ENCODE data around the gene HSF2BP. TPM values are rescaled to one million over a fixed set of nuclear protein-coding genes. Genes with fewer than 3 reads are reported as not detected.
"Not testable (repeated sequence)": the region's sequence is repeated elsewhere in the genome, so short reads cannot be mapped to it uniquely, and the experiment has no call there.

Gene HSF2BP
- polyA plus RNA-seq, 2 donors = 0.26 to 0.28 TPM

DNA sequence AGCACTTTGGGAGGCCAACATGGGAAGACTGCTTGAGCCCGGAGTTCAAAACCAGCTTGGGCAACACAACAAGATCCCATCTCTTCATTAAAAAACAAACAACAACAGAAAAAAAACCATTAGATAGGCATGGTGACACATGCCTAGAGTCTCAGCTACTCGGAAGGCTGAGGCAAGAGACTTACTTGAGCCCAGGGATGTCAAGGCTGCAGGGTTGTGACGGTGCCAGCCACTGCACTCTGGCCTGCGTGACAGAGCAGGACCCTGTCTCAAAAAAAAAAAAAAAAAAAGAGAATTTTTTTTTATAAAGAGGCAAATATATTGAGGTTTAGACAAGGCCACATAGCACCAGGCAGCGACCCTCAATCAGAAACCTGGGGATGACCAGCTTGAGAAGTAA is 62.7 kb downstream of the HSF2BP start:
- no peak overlapping the region for H3K27ac ChIP-seq (ENCODE audit: low read depth in 2 of 2, low read length in 1 of 2)
- no peaks in the 10 kb centered on the region for H3K9me3 ChIP-seq (ENCODE audit: control insufficient read depth in 2 of 2, insufficient read depth in 1 of 2, low read depth in 1 of 2, low read length in 1 of 2)
- H3K4me3 ChIP-seq (ENCODE audit: low read depth in 1 of 2, low read length in 2 of 2) = no peak overlapping the region
- H3K36me3 ChIP-seq (ENCODE audit: control insufficient read depth in 2 of 2, insufficient read depth in 2 of 2, low read length in 1 of 2) = no peaks in the 10 kb centered on the region
- no peaks in the 10 kb centered on the region for H3K4me1 ChIP-seq (ENCODE audit: control insufficient read depth in 2 of 2, insufficient read depth in 2 of 2, low read length in 1 of 2)
- WGBS, 2 donors = 94 to 96% methylated on average over 5 of the region's 5 CpGs
- H3K27me3 ChIP-seq (ENCODE audit: control insufficient read depth in 1 of 2, insufficient read depth in 2 of 2, low read length in 2 of 2) = no peaks in the 10 kb centered on the region

DNA sequence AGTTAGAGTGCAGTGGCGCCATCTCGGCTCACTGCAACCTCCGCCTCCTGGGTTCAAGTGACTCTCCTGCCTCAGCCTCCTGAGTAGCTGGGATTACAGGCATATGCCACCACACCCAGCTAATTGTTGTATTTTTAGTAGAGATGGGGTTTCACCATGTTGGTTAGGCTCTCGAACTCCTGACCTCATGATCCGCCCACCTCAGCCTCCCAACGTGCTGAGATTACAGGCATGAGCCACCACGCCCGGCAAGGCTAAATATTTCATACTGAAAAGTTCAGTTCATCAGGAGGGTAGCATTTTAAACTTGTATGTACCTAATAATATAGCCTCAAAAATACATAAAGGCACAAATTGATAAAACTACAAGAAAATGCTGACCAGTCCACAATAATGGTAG is 63.5 kb downstream of the HSF2BP start:
- WGBS, 2 donors = 80 to 87% methylated on average over 7 to 8 of the region's 8 CpGs
- not testable (repeated sequence) for H3K27ac ChIP-seq (ENCODE audit: low read depth in 2 of 2, low read length in 1 of 2); H3K27me3 ChIP-seq (ENCODE audit: control insufficient read depth in 1 of 2, insufficient read depth in 2 of 2, low read length in 2 of 2)

DNA sequence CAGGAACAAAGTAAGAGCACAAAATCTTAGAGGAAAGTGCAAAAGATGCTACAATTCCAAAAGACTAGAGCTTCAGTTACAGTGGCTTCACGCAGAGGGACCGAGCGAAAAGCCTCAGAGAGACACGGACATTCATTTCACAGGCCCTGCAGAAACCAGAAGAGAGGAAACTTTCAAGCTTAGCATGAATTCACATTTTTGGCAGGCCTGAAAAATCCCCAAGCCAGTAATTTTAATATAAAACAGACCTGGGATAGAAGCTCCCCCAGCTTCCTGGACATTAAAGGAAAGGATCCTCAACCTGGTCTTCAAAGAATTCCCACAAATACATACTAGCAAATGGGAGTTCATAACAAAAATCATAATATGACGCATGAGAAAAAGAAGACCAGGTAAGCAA is 66.2 kb downstream of the HSF2BP start:
- Histone ChIP-seq H3K27ac (ENCODE audit: low read depth in 2 of 2, low read length in 1 of 2) (no peak overlapping the region), H3K4me3 (ENCODE audit: low read depth in 1 of 2, low read length in 2 of 2) (no peak overlapping the region), H3K9me3 (ENCODE audit: control insufficient read depth in 2 of 2, insufficient read depth in 1 of 2, low read depth in 1 of 2, low read length in 1 of 2) (no peaks in the 10 kb centered on the region), H3K27me3 (ENCODE audit: control insufficient read depth in 1 of 2, insufficient read depth in 2 of 2, low read length in 2 of 2) (no peaks in the 10 kb centered on the region), H3K36me3 (ENCODE audit: control insufficient read depth in 2 of 2, insufficient read depth in 2 of 2, low read length in 1 of 2) (no peaks in the 10 kb centered on the region), H3K4me1 (ENCODE audit: control insufficient read depth in 2 of 2, insufficient read depth in 2 of 2, low read length in 1 of 2) (no peaks in the 10 kb centered on the region)
- WGBS, 2 donors = 90 to 95% methylated on average over 5 of the region's 5 CpGs

More for the DNA sequence above, 63.5 kb downstream of the HSF2BP start:
- H3K4me3 ChIP-seq (ENCODE audit: low read depth in 1 of 2, low read length in 2 of 2); H3K9me3 ChIP-seq (ENCODE audit: control insufficient read depth in 2 of 2, insufficient read depth in 1 of 2, low read depth in 1 of 2, low read length in 1 of 2); H3K4me1 ChIP-seq (ENCODE audit: control insufficient read depth in 2 of 2, insufficient read depth in 2 of 2, low read length in 1 of 2); H3K36me3 ChIP-seq (ENCODE audit: control insufficient read depth in 2 of 2, insufficient read depth in 2 of 2, low read length in 1 of 2): not testable (repeated sequence)

DNA sequence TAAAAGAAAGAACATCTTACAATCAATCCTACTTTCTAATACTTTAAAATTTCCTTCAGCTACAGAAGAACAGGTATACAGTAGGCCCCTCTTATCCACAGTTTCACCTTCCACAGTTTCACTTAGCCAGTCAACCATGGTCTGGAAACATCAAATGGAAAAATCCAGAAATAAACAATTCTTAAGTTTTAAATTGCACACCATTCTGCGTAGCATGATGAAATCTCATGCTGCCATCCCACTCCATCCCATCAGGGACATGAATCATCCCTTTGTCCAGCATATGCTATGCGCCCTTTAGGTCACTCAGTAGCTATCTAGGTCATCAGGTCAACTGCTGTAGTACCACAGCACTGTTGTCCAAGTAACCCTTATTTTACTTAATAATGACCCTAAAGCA is 67.7 kb downstream of the HSF2BP start:
- WGBS, 2 donors = 90 to 94% methylated on average over 2 of the region's 2 CpGs
- Histone ChIP-seq H3K4me3 (ENCODE audit: low read depth in 1 of 2, low read length in 2 of 2) (no peak overlapping the region), H3K4me1 (ENCODE audit: control insufficient read depth in 2 of 2, insufficient read depth in 2 of 2, low read length in 1 of 2) (no peaks in the 10 kb centered on the region), H3K36me3 (ENCODE audit: control insufficient read depth in 2 of 2, insufficient read depth in 2 of 2, low read length in 1 of 2) (no peaks in the 10 kb centered on the region), H3K27ac (ENCODE audit: low read depth in 2 of 2, low read length in 1 of 2) (no peak overlapping the region), H3K27me3 (ENCODE audit: control insufficient read depth in 1 of 2, insufficient read depth in 2 of 2, low read length in 2 of 2) (no peaks in the 10 kb centered on the region), H3K9me3 (ENCODE audit: control insufficient read depth in 2 of 2, insufficient read depth in 1 of 2, low read depth in 1 of 2, low read length in 1 of 2) (no peaks in the 10 kb centered on the region)

DNA sequence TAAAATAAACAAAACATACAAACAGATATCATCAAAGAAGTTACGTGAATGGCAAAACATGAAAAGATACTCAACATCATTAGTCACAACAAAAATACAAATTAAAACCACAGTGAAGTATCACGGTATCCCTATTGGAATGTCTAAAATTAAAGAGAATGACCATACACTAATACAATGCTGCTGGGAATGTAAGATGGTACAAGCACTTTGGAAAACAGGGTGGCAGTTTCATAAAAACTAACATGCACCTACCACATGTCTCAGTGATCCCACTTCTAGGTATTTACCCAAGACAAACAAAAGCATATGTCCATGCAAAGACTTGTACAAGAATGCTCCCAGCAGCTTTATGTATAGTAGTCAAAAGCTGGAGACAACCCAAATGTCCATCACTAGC is 69.1 kb downstream of the HSF2BP start:
- no peaks in the 10 kb centered on the region for H3K4me1 ChIP-seq (ENCODE audit: control insufficient read depth in 2 of 2, insufficient read depth in 2 of 2, low read length in 1 of 2)
- WGBS, 2 donors = 87 to 88% methylated on average over 2 of the region's 2 CpGs
- no peaks in the 10 kb centered on the region for H3K9me3 ChIP-seq (ENCODE audit: control insufficient read depth in 2 of 2, insufficient read depth in 1 of 2, low read depth in 1 of 2, low read length in 1 of 2)
- no peak overlapping the region for H3K27ac ChIP-seq (ENCODE audit: low read depth in 2 of 2, low read length in 1 of 2)
- no peak overlapping the region for H3K4me3 ChIP-seq (ENCODE audit: low read depth in 1 of 2, low read length in 2 of 2)
- no peaks in the 10 kb centered on the region for H3K36me3 ChIP-seq (ENCODE audit: control insufficient read depth in 2 of 2, insufficient read depth in 2 of 2, low read length in 1 of 2)
- H3K27me3 ChIP-seq (ENCODE audit: control insufficient read depth in 1 of 2, insufficient read depth in 2 of 2, low read length in 2 of 2) = no peaks in the 10 kb centered on the region

DNA sequence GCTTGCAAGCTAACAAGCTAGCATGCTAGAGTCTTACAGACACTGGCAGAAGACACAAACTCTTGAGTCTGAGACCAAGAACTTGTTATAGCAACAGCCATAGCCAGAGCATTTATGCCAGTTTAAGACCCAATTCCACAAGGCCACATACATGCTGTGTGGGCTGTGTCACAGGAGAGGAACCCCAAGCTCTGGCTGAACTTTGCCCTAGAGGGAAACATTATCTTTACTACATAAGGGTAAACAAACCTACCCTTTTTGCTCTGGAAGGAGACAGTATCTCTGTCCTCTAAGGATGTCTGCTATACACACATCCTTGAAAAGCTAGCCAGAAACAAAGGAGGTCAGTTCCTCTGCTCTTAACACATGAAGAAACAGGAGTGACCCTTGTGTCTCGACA is 70.3 kb downstream of the HSF2BP start:
- Histone ChIP-seq H3K4me3 (ENCODE audit: low read depth in 1 of 2, low read length in 2 of 2) (no peak overlapping the region), H3K27ac (ENCODE audit: low read depth in 2 of 2, low read length in 1 of 2) (no peak overlapping the region), H3K36me3 (ENCODE audit: control insufficient read depth in 2 of 2, insufficient read depth in 2 of 2, low read length in 1 of 2) (no peaks in the 10 kb centered on the region), H3K27me3 (ENCODE audit: control insufficient read depth in 1 of 2, insufficient read depth in 2 of 2, low read length in 2 of 2) (no peaks in the 10 kb centered on the region), H3K9me3 (ENCODE audit: control insufficient read depth in 2 of 2, insufficient read depth in 1 of 2, low read depth in 1 of 2, low read length in 1 of 2) (no peaks in the 10 kb centered on the region), H3K4me1 (ENCODE audit: control insufficient read depth in 2 of 2, insufficient read depth in 2 of 2, low read length in 1 of 2) (no peaks in the 10 kb centered on the region)
- WGBS, 2 donors = 81 to 93% methylated on average over 1 of the region's 1 CpG

DNA sequence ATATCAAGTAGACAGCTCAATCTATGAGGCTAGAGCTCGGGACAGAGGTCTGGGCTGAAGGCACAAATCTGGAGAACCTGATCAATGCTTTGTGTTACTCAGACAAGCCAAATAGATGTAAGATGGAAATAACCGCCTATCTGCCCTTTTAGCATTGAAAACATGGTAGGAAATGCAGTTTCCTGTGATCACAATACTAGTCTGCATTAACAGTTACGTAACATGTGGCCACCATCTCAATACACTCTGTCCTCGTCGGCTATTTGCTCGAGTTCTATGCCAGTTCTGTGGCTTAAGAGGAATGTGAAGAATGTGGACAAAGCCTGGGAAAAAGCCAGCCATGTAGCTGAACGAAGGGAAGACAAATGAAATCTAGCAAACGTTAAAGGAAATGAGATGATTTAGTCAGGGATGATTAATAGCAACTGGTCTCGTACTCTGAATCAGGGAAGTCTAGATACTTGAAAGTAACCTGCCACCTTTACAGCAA is 73.3 kb downstream of the HSF2BP start:
- Histone ChIP-seq H3K4me1 (ENCODE audit: control insufficient read depth in 2 of 2, insufficient read depth in 2 of 2, low read length in 1 of 2) (no peaks in the 10 kb centered on the region), H3K4me3 (ENCODE audit: low read depth in 1 of 2, low read length in 2 of 2) (no peak overlapping the region), H3K36me3 (ENCODE audit: control insufficient read depth in 2 of 2, insufficient read depth in 2 of 2, low read length in 1 of 2) (no peaks in the 10 kb centered on the region), H3K9me3 (ENCODE audit: control insufficient read depth in 2 of 2, insufficient read depth in 1 of 2, low read depth in 1 of 2, low read length in 1 of 2) (no peaks in the 10 kb centered on the region), H3K27me3 (ENCODE audit: control insufficient read depth in 1 of 2, insufficient read depth in 2 of 2, low read length in 2 of 2) (no peaks in the 10 kb centered on the region), H3K27ac (ENCODE audit: low read depth in 2 of 2, low read length in 1 of 2) (peak overlapping the region; percentile 44 to 68)
- WGBS, 2 donors = 16 to 23% methylated on average over 9 of the region's 9 CpGs

DNA sequence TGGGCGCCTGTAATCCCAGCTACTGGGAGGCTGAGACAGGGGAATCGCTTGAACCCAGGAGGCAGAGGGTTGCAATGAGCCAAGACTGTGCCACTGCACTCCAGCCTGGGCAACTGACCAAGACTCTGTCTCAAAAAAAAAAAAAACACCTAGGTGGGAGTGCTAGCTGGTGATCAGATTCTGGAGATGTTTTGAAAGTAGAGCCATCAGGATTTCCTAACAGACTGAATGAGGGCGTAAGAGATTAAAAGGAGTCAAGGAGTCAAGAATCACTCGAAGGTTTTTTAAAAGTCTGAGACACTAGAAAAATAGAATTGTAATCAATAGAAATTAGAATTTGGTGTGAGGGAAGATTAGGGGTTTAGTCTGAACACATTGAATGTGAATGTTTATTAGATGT is 73.8 kb downstream of the HSF2BP start:
- WGBS, 2 donors = 87 to 88% methylated on average over 4 of the region's 4 CpGs
- Histone ChIP-seq H3K4me3 (ENCODE audit: low read depth in 1 of 2, low read length in 2 of 2) (no peak overlapping the region), H3K36me3 (ENCODE audit: control insufficient read depth in 2 of 2, insufficient read depth in 2 of 2, low read length in 1 of 2) (no peaks in the 10 kb centered on the region), H3K4me1 (ENCODE audit: control insufficient read depth in 2 of 2, insufficient read depth in 2 of 2, low read length in 1 of 2) (no peaks in the 10 kb centered on the region), H3K27ac (ENCODE audit: low read depth in 2 of 2, low read length in 1 of 2) (peak overlapping the region; percentile 44 to 68), H3K27me3 (ENCODE audit: control insufficient read depth in 1 of 2, insufficient read depth in 2 of 2, low read length in 2 of 2) (no peaks in the 10 kb centered on the region), H3K9me3 (ENCODE audit: control insufficient read depth in 2 of 2, insufficient read depth in 1 of 2, low read depth in 1 of 2, low read length in 1 of 2) (no peaks in the 10 kb centered on the region)

DNA sequence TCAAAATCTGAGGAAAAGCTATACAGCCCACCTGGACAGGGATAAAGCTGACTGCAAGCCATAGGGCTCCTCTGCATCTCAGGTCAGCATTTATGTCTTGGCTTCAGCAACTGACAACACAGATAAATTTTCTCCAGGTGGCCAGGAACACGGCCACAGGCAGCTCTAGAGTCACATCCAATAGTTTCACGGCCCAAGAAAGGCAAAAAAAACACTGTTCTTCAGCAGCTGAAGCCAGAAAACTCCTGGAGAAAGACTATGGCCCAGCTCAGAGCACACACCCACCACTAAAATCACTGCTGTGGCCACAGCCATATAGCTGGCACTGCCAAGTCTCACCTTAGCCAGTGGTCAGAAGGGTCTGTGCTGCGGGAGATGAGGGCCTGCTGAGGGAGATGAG is 77.8 kb downstream of the HSF2BP start:
- Histone ChIP-seq H3K4me3 (ENCODE audit: low read depth in 1 of 2, low read length in 2 of 2) (no peak overlapping the region), H3K36me3 (ENCODE audit: control insufficient read depth in 2 of 2, insufficient read depth in 2 of 2, low read length in 1 of 2) (no peaks in the 10 kb centered on the region), H3K27ac (ENCODE audit: low read depth in 2 of 2, low read length in 1 of 2) (no peak overlapping the region), H3K27me3 (ENCODE audit: control insufficient read depth in 1 of 2, insufficient read depth in 2 of 2, low read length in 2 of 2) (no peaks in the 10 kb centered on the region), H3K9me3 (ENCODE audit: control insufficient read depth in 2 of 2, insufficient read depth in 1 of 2, low read depth in 1 of 2, low read length in 1 of 2) (no peaks in the 10 kb centered on the region), H3K4me1 (ENCODE audit: control insufficient read depth in 2 of 2, insufficient read depth in 2 of 2, low read length in 1 of 2) (peaks cover 0 to 3% of the 10 kb centered on the region in 2 donors)
- WGBS, 2 donors = 77 to 87% methylated on average over 3 of the region's 3 CpGs

DNA sequence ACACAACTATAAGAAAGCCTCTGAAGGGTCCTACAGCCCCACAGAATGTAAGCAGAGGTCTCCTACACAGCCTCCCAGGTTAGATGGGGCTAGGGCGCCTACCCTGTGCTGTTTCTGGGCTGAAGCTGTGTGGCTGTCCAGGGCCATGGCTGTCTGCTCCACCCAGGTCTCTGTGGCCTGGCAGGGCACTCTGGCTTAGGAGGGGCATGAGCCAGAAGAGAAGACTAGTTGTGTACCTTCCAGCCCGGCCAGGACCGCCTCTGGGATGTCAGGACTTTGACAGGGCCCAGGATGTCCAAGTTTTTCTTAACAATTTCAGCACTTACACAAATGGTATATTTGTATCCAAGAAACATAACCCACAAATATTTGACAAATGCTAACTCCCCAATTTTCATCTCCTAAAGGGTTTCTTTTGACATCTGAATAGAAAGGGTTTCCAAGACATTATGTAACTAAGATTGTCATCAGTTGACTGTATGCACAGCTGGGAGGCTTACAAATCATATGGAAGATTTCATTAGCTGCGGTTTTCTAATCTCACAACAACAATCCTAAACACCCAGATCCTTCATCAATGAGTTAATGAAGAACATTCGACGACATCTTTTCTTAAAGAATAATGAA is 80.5 kb downstream of the HSF2BP start:
- WGBS, 2 donors = 53 to 66% methylated on average over 6 of the region's 6 CpGs
- H3K4me3 ChIP-seq (ENCODE audit: low read depth in 1 of 2, low read length in 2 of 2) = no peak overlapping the region
- H3K9me3 ChIP-seq (ENCODE audit: control insufficient read depth in 2 of 2, insufficient read depth in 1 of 2, low read depth in 1 of 2, low read length in 1 of 2) = no peaks in the 10 kb centered on the region
- H3K27ac ChIP-seq (ENCODE audit: low read depth in 2 of 2, low read length in 1 of 2) = no peak overlapping the region
- no peaks in the 10 kb centered on the region for H3K27me3 ChIP-seq (ENCODE audit: control insufficient read depth in 1 of 2, insufficient read depth in 2 of 2, low read length in 2 of 2)
- H3K36me3 ChIP-seq (ENCODE audit: control insufficient read depth in 2 of 2, insufficient read depth in 2 of 2, low read length in 1 of 2) = no peaks in the 10 kb centered on the region
- peaks cover 0 to 3% of the 10 kb centered on the region in 2 donors for H3K4me1 ChIP-seq (ENCODE audit: control insufficient read depth in 2 of 2, insufficient read depth in 2 of 2, low read length in 1 of 2)
